Activated T-helper 2 cell treated with anti-CD3 and anti-CD28 coated beads, Interferon-gamma antibody, Interleukin-2, Interleukin-4, amounts not matched to agents 10 μg/mL and 5 μg/mL and 100 μg/mL, durations not matched to agents 14 hours and 24 hours and 36 hours (primary cell): ENCODE measurements around the gene KIF16B. TPM values are rescaled to one million over a fixed set of nuclear protein-coding genes. Genes with fewer than 3 reads are reported as not detected.
"Not testable (repeated sequence)": the region's sequence is repeated elsewhere in the genome, so short reads cannot be mapped to it uniquely, and the experiment has no call there.

Source experiments
- DNase-seq: peaks from one replicate; pipeline ENCODE4 v3.0.0; 2021; ENCODE audit warnings: low spot score
- H3K27ac Mint-ChIP-seq: one replicate; pipeline ENCODE4 v1.8.0; 2021; ENCODE audit warnings: mixed read lengths
- H3K27me3 Mint-ChIP-seq: one replicate; pipeline ENCODE4 v1.8.0; 2021; ENCODE audit warnings: low read depth, mixed read lengths
- H3K36me3 Mint-ChIP-seq: one replicate; pipeline ENCODE4 v1.8.0; 2021; ENCODE audit warnings: low read depth, mixed read lengths
- H3K4me1 Mint-ChIP-seq: one replicate; pipeline ENCODE4 v1.8.0; 2021; ENCODE audit warnings: low read depth, mixed read lengths
- H3K4me3 Mint-ChIP-seq: one replicate; pipeline ENCODE4 v1.8.0; 2021; ENCODE audit warnings: low read depth, mild to moderate bottlenecking, moderate library complexity, mixed read lengths
- H3K9me3 Mint-ChIP-seq: one replicate; pipeline ENCODE4 v1.8.0; 2021; ENCODE audit warnings: mixed read lengths
- intact Hi-C: fragments of 100-400 bp; cut with micrococcal nuclease; formaldehyde crosslinking; loops from one replicate; pipeline ENCODE4 v1.15.1; 2023
- total RNA-seq: library from RNA; stranded (reverse); gene quantifications from 2 replicates; pipeline ENCODE4 v1.2.3, GENCODE V29; 2022

The KIF16B gene
- total RNA-seq, 1 donor from 2014 or later, result 6.8 TPM

DNA sequence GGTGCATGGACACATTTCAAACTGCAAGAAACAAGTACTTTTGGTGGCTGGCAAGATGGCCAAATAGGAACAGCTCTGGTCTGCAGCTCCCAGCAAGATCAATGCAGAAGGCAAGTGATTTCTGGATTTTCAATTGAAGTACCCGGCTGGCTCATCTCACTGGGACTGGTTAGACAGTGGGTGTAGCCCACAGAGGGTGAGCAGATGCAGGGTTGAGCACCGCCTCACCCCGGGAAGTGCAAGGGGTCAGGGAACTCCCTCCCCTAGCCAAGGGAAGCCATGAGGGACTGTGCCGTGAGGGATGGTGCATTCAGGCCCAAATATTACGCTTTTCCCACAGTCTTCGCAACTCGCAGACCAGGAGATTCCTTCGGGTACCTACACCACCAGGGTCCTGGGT is 53.6 kb downstream of the KIF16B start:
- intact Hi-C loops, result loop anchor here (2.0 kb wide), 1 partner anchor 241 kb away; no protein-coding TSS in a partner anchor
- H3K4me3 Mint-ChIP-seq, H3K27ac Mint-ChIP-seq, H3K4me1 Mint-ChIP-seq, H3K36me3 Mint-ChIP-seq, H3K27me3 Mint-ChIP-seq, H3K9me3 Mint-ChIP-seq, DNase-seq: not testable (repeated sequence)

DNA sequence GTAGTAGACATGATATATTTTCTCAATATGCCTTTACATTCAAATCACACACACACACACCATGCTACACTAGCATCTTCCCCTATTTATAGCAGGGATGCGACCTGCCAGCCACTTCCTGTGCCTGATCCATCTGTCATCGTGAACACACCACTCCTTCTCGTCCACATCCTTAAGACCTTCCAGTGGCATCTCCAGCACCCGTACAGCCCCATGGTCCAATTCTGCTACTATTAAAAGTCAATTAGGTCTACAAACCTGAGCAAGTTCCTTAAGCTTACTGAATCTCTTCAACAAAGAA is 54.5 kb downstream of the KIF16B start:
- no peak for DNase-seq
- no peaks in the 10 kb centered on the region for H3K36me3 Mint-ChIP-seq
- no peaks in the 10 kb centered on the region for H3K9me3 Mint-ChIP-seq
- no peak overlapping the region for H3K27ac Mint-ChIP-seq
- peaks cover 2% of the 10 kb centered on the region for H3K4me1 Mint-ChIP-seq
- intact Hi-C loops, result loop anchor here (2.0 kb wide), 1 partner anchor 242 kb away; no protein-coding TSS in a partner anchor
- H3K4me3 Mint-ChIP-seq, result no peak overlapping the region
- no peaks in the 10 kb centered on the region for H3K27me3 Mint-ChIP-seq

DNA sequence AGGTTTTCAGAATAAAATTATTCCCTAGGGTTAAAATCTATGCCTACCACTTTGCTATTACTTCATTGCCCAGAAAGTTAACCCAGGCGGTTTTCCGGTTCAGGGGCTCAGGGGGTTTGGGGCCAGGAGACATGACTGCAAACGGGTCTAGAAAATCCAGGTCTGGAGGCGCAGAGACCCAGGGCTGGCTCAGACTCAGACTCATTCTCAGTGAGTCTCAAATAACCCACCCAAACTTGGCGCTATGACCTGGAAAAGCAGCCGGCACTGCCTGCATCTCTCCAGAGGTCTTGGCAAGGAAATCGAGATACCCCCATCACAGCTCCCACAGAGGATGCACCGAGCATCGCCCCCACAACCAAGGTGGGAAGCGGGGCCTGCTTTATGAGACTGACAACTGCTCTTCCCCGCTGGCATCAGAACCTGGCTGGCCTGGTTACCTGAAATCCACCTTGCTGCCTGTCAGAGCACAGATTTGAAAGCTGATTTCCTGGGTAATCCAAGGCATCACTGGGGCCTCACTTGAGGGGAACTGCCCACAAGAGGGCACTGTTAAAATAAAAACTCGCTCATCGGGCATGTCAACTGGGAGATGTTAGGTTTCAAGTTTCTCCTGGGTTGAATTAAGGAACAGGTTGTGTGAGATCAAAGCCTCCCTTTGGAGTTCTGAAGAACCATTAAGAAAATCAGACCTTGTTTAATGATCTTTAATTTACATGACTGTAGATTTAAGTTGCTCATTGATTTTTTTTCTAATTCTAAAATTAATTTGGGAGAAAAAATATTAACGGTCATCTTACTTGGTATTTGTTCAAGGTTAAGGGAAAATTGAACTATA is 55.1 kb downstream of the KIF16B start:
- peaks cover 2% of the 10 kb centered on the region for H3K4me1 Mint-ChIP-seq
- H3K27ac Mint-ChIP-seq, result no peak overlapping the region
- no peaks in the 10 kb centered on the region for H3K9me3 Mint-ChIP-seq
- H3K27me3 Mint-ChIP-seq, result no peaks in the 10 kb centered on the region
- no peak for DNase-seq
- no peaks in the 10 kb centered on the region for H3K36me3 Mint-ChIP-seq
- H3K4me3 Mint-ChIP-seq, result no peak overlapping the region
- intact Hi-C loops, result loop anchor here (2.0 kb wide), 1 partner anchor 243 kb away; no protein-coding TSS in a partner anchor

DNA sequence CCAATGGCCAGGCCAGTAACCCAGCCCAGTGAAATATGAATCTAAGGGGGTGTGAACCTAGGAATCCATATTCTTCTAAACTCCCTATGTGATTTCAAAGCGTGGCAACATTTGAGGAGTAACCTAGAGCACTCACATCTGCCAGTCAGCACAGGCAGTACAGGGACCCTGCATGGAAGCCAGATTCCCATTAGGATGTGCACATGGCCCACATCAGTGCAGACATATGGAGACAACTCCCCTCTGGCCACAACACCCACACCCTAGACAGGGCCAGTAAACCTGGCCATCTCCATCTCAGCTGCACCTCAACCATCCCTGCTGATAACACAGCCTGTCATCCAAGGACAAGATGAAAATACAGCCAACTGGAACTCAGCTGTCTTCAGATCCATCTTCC is 56.5 kb downstream of the KIF16B start:
- H3K36me3 Mint-ChIP-seq, result no peaks in the 10 kb centered on the region
- H3K9me3 Mint-ChIP-seq, result no peaks in the 10 kb centered on the region
- no peaks in the 10 kb centered on the region for H3K27me3 Mint-ChIP-seq
- H3K4me3 Mint-ChIP-seq, result no peak overlapping the region
- intact Hi-C loops, result no loop called here
- H3K4me1 Mint-ChIP-seq, result peaks cover 2% of the 10 kb centered on the region
- no peak for DNase-seq
- H3K27ac Mint-ChIP-seq, result no peak overlapping the region

DNA sequence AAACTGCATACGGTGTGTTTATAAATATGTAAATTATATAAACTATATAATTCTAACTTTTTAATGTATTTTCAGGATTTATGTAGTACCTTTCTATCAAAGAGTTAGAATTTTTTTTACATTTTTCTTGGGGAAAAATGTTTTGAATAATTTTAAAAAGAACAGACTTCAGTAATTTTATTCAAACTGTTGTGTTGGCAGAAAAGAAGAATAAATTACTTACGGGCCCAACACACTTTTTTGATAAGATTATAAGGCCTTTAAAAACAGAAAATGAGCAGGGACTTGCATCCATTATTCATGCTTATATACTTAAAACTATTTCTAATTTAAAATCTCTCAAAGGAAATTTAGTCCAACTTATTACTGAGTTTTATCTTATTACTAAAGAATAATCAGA is 58.2 kb downstream of the KIF16B start:
- H3K4me1 Mint-ChIP-seq, result peaks cover 2% of the 10 kb centered on the region
- H3K36me3 Mint-ChIP-seq, result no peaks in the 10 kb centered on the region

DNA sequence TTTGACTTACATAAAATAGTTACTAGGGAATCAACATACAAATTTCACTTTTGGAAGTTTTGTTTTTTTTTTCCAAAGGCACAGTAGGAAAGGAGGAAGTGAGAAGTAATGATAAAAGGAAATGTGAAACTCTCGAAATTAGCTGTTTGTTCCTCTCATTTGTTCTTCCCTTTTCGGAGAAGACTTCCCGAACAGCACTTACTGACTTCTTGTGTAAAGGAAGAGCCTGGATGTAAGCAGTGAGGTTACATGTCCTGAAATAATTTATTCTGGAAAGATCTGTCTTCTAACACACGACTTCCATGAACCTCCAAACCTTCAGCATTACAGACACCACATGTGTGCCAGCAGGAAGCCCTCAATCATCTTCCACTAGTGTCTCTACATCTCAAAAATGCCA is 59.1 kb downstream of the KIF16B start:
- no peak overlapping the region for H3K27ac Mint-ChIP-seq
- H3K9me3 Mint-ChIP-seq, result no peaks in the 10 kb centered on the region

More for the DNA sequence above, 58.2 kb downstream of the KIF16B start:
- Mint-ChIP-seq H3K27ac (no peak overlapping the region), H3K9me3 (no peaks in the 10 kb centered on the region), H3K4me3 (no peak overlapping the region), H3K27me3 (no peaks in the 10 kb centered on the region)
- intact Hi-C loops, result no loop called here
- DNase-seq, result no peak

DNA sequence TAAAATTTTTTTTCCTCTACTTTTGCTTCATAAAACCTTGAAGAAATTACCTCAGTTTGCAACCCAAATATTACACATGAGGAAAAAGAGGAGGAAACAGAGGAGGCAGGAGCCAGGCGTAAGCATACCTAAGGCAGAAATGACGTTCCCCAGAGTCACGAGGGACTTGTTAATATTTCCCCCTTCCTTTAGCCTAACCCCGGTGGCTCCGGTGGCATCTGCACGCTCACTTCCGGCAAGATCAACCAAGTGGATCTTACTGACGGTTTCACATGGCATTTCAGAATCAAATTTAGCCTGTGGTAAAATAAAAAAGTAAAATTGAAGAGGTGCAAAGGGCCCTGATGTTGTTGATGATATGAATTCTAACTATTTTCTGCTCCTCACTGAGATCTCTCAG is 67.4 kb downstream of the KIF16B start:
- intact Hi-C loops, result no loop called here
- Mint-ChIP-seq H3K9me3 (no peaks in the 10 kb centered on the region), H3K4me1 (peaks cover 3% of the 10 kb centered on the region), H3K36me3 (peaks cover 4% of the 10 kb centered on the region), H3K27me3 (no peaks in the 10 kb centered on the region), H3K4me3 (no peak overlapping the region), H3K27ac (no peak overlapping the region)
- DNase-seq, result no peak

More for the DNA sequence above, 59.1 kb downstream of the KIF16B start:
- Mint-ChIP-seq H3K36me3 (no peaks in the 10 kb centered on the region), H3K4me1 (peaks cover 2% of the 10 kb centered on the region), H3K27me3 (no peaks in the 10 kb centered on the region), H3K4me3 (no peak overlapping the region)
- no peak for DNase-seq
- intact Hi-C loops, result no loop called here

DNA sequence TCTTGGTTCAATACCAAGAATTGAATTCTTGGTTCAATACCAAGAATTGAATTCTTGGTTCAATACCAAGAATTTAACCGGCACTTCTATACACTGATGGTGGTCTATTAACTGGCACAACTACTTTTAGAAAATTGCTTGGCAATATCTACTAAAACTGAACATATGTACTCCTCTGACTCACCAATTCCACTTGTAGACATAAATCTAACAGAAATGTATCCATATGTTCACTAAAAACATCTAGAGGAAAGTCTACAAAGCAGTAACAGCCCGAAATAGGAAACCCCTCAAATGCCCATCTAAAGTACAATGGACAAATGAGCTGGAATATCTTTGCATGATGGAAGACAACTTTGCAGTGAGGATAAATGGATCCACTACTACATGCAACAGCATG is 71.9 kb downstream of the KIF16B start:
- Mint-ChIP-seq H3K27ac (peak overlapping the region; percentile 3), H3K4me1 (peaks cover 4% of the 10 kb centered on the region), H3K9me3 (no peaks in the 10 kb centered on the region), H3K27me3 (no peaks in the 10 kb centered on the region), H3K36me3 (peaks cover 3% of the 10 kb centered on the region), H3K4me3 (no peak overlapping the region)
- intact Hi-C loops, result no loop called here
- no peak for DNase-seq

DNA sequence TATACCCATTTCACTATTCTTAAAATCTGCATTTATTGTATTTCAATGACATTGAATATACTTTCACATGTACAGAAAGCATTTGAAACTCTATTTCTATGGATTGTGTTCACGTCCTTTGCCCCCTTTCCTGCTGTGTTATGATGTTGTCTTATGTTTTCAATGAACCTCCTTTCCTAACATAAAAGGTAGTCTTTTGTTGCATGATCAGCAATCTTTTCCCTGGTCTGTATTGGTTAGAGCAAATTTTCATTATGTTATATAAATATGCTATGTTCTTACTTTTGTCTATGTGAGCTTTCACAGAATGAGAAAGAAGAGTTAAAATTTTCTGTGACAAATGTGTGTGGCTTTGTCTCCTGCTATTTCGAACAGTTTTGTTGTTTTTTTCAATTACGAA is 73.1 kb downstream of the KIF16B start:
- no peak overlapping the region for H3K4me3 Mint-ChIP-seq
- intact Hi-C loops, result no loop called here
- DNase-seq, result no peak
- H3K36me3 Mint-ChIP-seq, result no peaks in the 10 kb centered on the region
- no peak overlapping the region for H3K27ac Mint-ChIP-seq
- no peaks in the 10 kb centered on the region for H3K27me3 Mint-ChIP-seq
- no peaks in the 10 kb centered on the region for H3K9me3 Mint-ChIP-seq
- peaks cover 4% of the 10 kb centered on the region for H3K4me1 Mint-ChIP-seq

DNA sequence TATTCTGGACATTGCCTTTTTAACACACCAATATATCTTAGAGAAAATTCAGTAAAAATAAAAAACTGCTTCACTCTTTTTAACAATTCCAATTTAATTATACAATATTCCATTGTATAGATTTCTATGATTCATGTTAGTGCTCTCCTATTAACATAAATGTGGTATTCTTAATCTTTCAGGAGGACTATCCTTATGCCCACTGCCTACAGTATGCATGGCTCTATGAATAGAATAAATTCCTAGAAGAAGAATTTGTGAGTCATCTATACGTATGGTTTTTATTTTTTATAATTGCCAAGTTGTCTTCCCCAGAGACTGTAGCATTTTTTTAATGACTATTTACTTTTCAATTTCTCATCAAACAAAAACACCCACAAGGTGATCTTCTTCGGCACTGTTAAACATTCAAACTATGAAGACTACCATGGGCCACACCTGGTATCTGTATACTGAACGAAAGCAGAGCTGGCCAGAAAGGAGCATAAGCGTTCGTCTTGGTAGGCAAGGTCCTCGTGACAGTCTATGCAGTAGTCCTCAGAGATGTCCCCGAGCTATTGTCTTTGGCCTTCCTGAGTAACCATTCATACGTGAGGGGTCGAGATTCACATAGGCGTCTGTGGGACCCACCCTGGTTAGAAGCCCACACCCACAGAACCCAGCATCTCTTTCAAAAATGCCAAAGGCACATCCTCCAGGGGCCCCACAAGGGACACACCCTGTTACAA is 74.6 kb downstream of the KIF16B start:
- H3K4me3 Mint-ChIP-seq, result no peak overlapping the region
- DNase-seq, result no peak
- peaks cover 4% of the 10 kb centered on the region for H3K4me1 Mint-ChIP-seq
- H3K27ac Mint-ChIP-seq, result no peak overlapping the region
- H3K36me3 Mint-ChIP-seq, result no peaks in the 10 kb centered on the region
- no peaks in the 10 kb centered on the region for H3K9me3 Mint-ChIP-seq
- intact Hi-C loops, result no loop called here
- H3K27me3 Mint-ChIP-seq, result no peaks in the 10 kb centered on the region

DNA sequence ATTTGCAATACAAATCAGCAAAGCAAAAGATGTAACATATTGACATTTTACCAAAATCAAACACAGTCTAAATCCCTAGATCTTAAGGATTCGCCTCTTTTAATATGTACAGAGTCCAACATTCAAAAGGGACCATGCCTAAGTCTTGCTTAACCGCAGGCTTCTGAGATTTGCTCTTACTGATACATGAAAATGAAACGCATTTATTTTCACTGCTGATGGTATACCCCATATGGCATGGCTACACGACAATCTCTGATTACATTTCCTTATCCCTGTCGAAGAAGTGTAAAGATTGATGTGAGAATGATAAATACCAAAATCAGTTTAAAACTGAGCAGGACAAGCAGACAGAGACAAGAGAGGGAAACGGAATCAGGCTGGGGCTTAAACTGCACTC is 75.4 kb downstream of the KIF16B start:
- H3K9me3 Mint-ChIP-seq, result no peaks in the 10 kb centered on the region
- no peaks in the 10 kb centered on the region for H3K27me3 Mint-ChIP-seq
- H3K36me3 Mint-ChIP-seq, result no peaks in the 10 kb centered on the region
- no peak for DNase-seq
- H3K4me1 Mint-ChIP-seq, result peaks cover 4% of the 10 kb centered on the region
- intact Hi-C loops, result no loop called here
- H3K4me3 Mint-ChIP-seq, result no peak overlapping the region
- H3K27ac Mint-ChIP-seq, result no peak overlapping the region

DNA sequence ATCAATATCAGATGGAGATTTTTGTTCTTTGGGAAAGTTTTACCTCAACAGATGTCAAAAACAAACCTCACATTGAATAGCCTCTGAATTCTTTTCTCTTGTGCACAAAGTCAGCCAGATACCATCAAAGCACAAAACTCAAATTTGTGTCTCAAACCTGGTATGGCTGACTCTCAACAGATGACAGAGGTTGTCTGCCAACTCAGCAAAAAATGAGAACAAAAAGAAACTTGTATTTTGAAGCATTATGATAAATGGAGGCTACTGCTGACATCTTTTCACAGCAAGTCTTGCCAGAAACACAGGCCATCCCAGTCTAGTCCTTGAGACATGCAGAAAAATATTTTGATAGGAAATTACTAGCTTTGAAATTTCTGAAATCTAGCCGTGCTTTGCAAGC is 79.8 kb downstream of the KIF16B start:
- intact Hi-C loops, result no loop called here
- DNase-seq, result no peak
- no peaks in the 10 kb centered on the region for H3K27me3 Mint-ChIP-seq
- H3K9me3 Mint-ChIP-seq, result no peaks in the 10 kb centered on the region
- H3K36me3 Mint-ChIP-seq, result no peaks in the 10 kb centered on the region
- no peaks in the 10 kb centered on the region for H3K4me1 Mint-ChIP-seq
- H3K27ac Mint-ChIP-seq, result no peak overlapping the region
- H3K4me3 Mint-ChIP-seq, result no peak overlapping the region

DNA sequence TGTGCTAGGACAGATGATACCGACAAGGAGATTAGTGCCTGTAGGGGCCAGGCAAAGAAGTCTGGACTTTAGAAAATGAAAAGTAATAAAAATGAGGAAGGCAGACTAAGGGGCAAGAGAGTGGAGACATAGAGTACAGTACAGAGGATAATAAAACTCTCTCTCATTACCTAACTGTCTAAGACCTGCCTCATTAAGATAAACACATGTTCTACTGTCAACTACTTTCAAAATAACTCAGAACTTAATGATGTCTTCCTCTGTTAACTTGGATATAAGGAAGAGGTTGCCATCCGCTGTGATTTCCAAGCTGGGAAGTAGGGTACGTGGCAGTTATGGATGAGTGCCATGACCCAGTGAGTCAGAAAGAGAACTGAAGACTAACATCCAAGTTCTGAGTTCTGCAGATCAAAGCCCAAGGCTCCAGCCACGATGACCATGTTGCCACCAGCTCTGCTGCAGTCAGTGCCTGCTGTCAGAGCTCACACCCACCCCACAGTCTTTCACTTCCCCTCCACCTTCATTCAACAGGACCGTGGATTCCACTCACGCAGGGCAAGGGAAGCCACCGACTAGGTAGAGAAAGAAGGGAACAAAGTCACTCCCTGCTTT is 81.8 kb downstream of the KIF16B start:
- Mint-ChIP-seq H3K36me3 (no peaks in the 10 kb centered on the region), H3K9me3 (no peaks in the 10 kb centered on the region), H3K4me3 (no peak overlapping the region), H3K27me3 (no peaks in the 10 kb centered on the region), H3K4me1 (no peaks in the 10 kb centered on the region), H3K27ac (no peak overlapping the region)
- DNase-seq, result no peak
- intact Hi-C loops, result no loop called here
